H9 (cell line): ENCODE data around the gene DBNDD1. TPM values are rescaled to one million over a fixed set of nuclear protein-coding genes. Genes with fewer than 3 reads are reported as not detected.

Experiments used
- DNase-seq: peaks from one replicate; pipeline ENCODE4 v3.0.0-alpha.2; 2017
- H2AFZ ChIP-seq: one replicate; pipeline ENCODE4 v1.6.1; 2013; ENCODE audit warnings: mild to moderate bottlenecking, low read length, control low read depth, moderate library complexity
- H2AK5ac ChIP-seq: 2 replicates; pipeline ENCODE4 v1.6.1; 2013; ENCODE audit warnings: low read length, control low read depth, mixed read lengths; ENCODE audit not compliant: insufficient read length
- H2BK120ac ChIP-seq: one replicate; pipeline ENCODE4 v1.6.1; 2013; ENCODE audit warnings: low read depth, mild to moderate bottlenecking, low read length, control low read depth, inconsistent platforms; ENCODE audit not compliant: poor library complexity, severe bottlenecking
- H2BK12ac ChIP-seq: 2 replicates; pipeline ENCODE4 v1.6.1; 2013; ENCODE audit warnings: low read length, control low read depth, mixed read lengths, low read depth; ENCODE audit not compliant: insufficient read length
- H2BK15ac ChIP-seq: 2 replicates; pipeline ENCODE4 v1.6.1; 2013; ENCODE audit warnings: low read depth, low read length, control low read depth
- H2BK20ac ChIP-seq: one replicate; pipeline ENCODE4 v1.6.1; 2013; ENCODE audit warnings: low read depth, mild to moderate bottlenecking, low read length, control low read depth, inconsistent platforms; ENCODE audit not compliant: poor library complexity, severe bottlenecking
- H2BK5ac ChIP-seq: 2 replicates; pipeline ENCODE4 v1.6.1; 2013; ENCODE audit warnings: low read length, control low read depth, mixed read lengths; ENCODE audit not compliant: insufficient read length
- H3K14ac ChIP-seq: 2 replicates; pipeline ENCODE4 v1.6.1; 2013; ENCODE audit warnings: low read length, control low read depth; ENCODE audit not compliant: insufficient read depth
- H3K18ac ChIP-seq: 2 replicates; pipeline ENCODE4 v1.6.1; 2013; ENCODE audit warnings: low read depth, mild to moderate bottlenecking, mixed read lengths, low read length, control low read depth; ENCODE audit not compliant: insufficient read length
- H3K23ac ChIP-seq: 2 replicates; pipeline ENCODE4 v1.6.1; 2013; ENCODE audit warnings: low read length, control low read depth, mixed read lengths, low read depth; ENCODE audit not compliant: insufficient read length
- H3K23me2 ChIP-seq: 2 replicates; pipeline ENCODE4 v1.6.1; 2013; ENCODE audit warnings: low read depth, mild to moderate bottlenecking, mixed read lengths, low read length, control low read depth; ENCODE audit not compliant: insufficient read length, poor library complexity, severe bottlenecking
- H3K27ac ChIP-seq: 2 replicates; pipeline ENCODE4 v1.5.1; 2013; ENCODE audit warnings: low read length, control low read depth, mixed read lengths, low read depth; ENCODE audit not compliant: insufficient read length
- H3K27me3 ChIP-seq: 2 replicates; pipeline ENCODE4 v1.6.1; 2013; ENCODE audit warnings: low read length, control low read depth, inconsistent platforms; ENCODE audit not compliant: insufficient read depth
- H3K4ac ChIP-seq: 2 replicates; pipeline ENCODE4 v1.6.1; 2013; ENCODE audit warnings: low read depth, mild to moderate bottlenecking, control low read depth, inconsistent platforms, low read length, moderate library complexity
- H3K4me1 ChIP-seq: 2 replicates; pipeline ENCODE4 v1.6.1; 2013; ENCODE audit warnings: low read length, control low read depth, inconsistent platforms; ENCODE audit not compliant: insufficient read depth
- H3K4me2 ChIP-seq: 2 replicates; pipeline ENCODE4 v1.6.1; 2013; ENCODE audit warnings: low read length, control low read depth, mixed read lengths; ENCODE audit not compliant: insufficient read length, insufficient read depth
- H3K56ac ChIP-seq: 2 replicates; pipeline ENCODE4 v1.6.1; 2013; ENCODE audit warnings: low read depth, mild to moderate bottlenecking, mixed read lengths, low read length, control low read depth; ENCODE audit not compliant: insufficient read length
- H3K79me1 ChIP-seq: 2 replicates; pipeline ENCODE4 v1.6.1; 2013; ENCODE audit warnings: low read depth, mild to moderate bottlenecking, moderate library complexity, low read length, control low read depth, inconsistent platforms; ENCODE audit not compliant: insufficient read depth, poor library complexity, severe bottlenecking
- H3K79me2 ChIP-seq: 2 replicates; pipeline ENCODE4 v1.6.1; 2013; ENCODE audit warnings: low read length, control low read depth, inconsistent platforms; ENCODE audit not compliant: insufficient read depth
- H3K9ac ChIP-seq: 2 replicates; pipeline ENCODE4 v1.6.1; 2013; ENCODE audit warnings: low read length, control low read depth, mixed read lengths; ENCODE audit not compliant: insufficient read length; ENCODE audit errors: extremely low read depth
- H3K9me3 ChIP-seq: one replicate; pipeline ENCODE4 v1.6.1; 2013; ENCODE audit warnings: low read depth, low read length, inconsistent platforms; ENCODE audit not compliant: control insufficient read depth
- H3T11ph ChIP-seq: one replicate; pipeline ENCODE4 v1.6.1; 2013; ENCODE audit warnings: mild to moderate bottlenecking, low read length, control low read depth, inconsistent platforms
- H4K20me1 ChIP-seq: one replicate; pipeline ENCODE4 v1.6.1; 2013; ENCODE audit not compliant: control insufficient read depth, insufficient read length, insufficient read depth
- H4K5ac ChIP-seq: 2 replicates; pipeline ENCODE4 v1.6.1; 2013; ENCODE audit warnings: low read depth, mild to moderate bottlenecking, mixed read lengths, low read length, control low read depth; ENCODE audit not compliant: insufficient read length
- H4K8ac ChIP-seq: replicated peaks from 2 replicates; pipeline ENCODE4 v1.6.1; 2013; ENCODE audit warnings: low read length, control low read depth, mixed read lengths, low read depth; ENCODE audit not compliant: insufficient read length
- H4K91ac ChIP-seq: 2 replicates; pipeline ENCODE4 v1.6.1; 2013; ENCODE audit warnings: low read depth, mild to moderate bottlenecking, moderate library complexity, mixed read lengths, low read length, control low read depth; ENCODE audit not compliant: insufficient read length
- H3K27ac Mint-ChIP-seq, 3 experiments: 2 replicates in 2 of 3; 3 replicates in 1 of 3; pipeline ENCODE4 v1.8.0; 2020 to 2021; ENCODE audit warnings: mixed read lengths in 3 of 3, mild to moderate bottlenecking in 1 of 3, moderate library complexity in 1 of 3
- H3K27me3 Mint-ChIP-seq: 2 replicates; pipeline ENCODE4 v1.8.0; 2021; ENCODE audit warnings: low read depth, mild to moderate bottlenecking, moderate library complexity, mixed read lengths
- H3K36me3 Mint-ChIP-seq, 3 experiments: 2 replicates in 2 of 3; 3 replicates in 1 of 3; pipeline ENCODE4 v1.8.0; 2020 to 2021; ENCODE audit warnings: low read depth in 3 of 3, mixed read lengths in 3 of 3; ENCODE audit not compliant: insufficient read depth in 1 of 3
- H3K4me1 Mint-ChIP-seq, 2 experiments: 2 replicates each; pipeline ENCODE4 v1.8.0; 2020; ENCODE audit warnings: mixed read lengths in 2 of 2
- H3K4me3 Mint-ChIP-seq, 2 experiments: 2 replicates in 1 of 2; 3 replicates in 1 of 2; pipeline ENCODE4 v1.8.0; 2020 to 2021; ENCODE audit warnings: mild to moderate bottlenecking in 2 of 2, mixed read lengths in 2 of 2, moderate library complexity in 1 of 2
- H3K9me3 Mint-ChIP-seq, 2 experiments: 2 replicates in 1 of 2; 3 replicates in 1 of 2; pipeline ENCODE4 v1.8.0; 2020; ENCODE audit warnings: mild to moderate bottlenecking in 2 of 2, mixed read lengths in 2 of 2, moderate library complexity in 1 of 2
- CTCF ChIP-seq: fragments of 200-600 bp; sonication (generic); conservative IDR thresholded peaks from 3 replicates; pipeline ENCODE4 v1.8.0; 2021; ENCODE audit warnings: antibody characterized with exemption, mild to moderate bottlenecking
- WGBS: extraction: QIAGEN DNeasy Blood & Tissue Kit; methylation state at CpG from one replicate; pipeline ENCODE4 v1.1.7; 2013; ENCODE audit warnings: missing lambda C conversion rate, low lambda C conversion rate, mixed read lengths; ENCODE audit not compliant: insufficient read length; ENCODE audit errors: extremely low coverage; 5-methylcytosine and 5-hydroxymethylcytosine counted together
- total RNA-seq: library from RNA; stranded (reverse); gene quantifications from 2 replicates; pipeline ENCODE4 v1.2.1, GENCODE V29; 2021

DBNDD1 gene
- total RNA-seq, 1 experiment from 2014 or later, result 87.3 TPM

- Histone ChIP-seq H2AK5ac (no peak overlapping the region), H3K79me2 (no peaks in the 10 kb centered on the region), H3K9me3 (no peaks in the 10 kb centered on the region), H4K5ac (no peak overlapping the region), H3K56ac (no peak overlapping the region), H4K20me1 (no peaks in the 10 kb centered on the region), H4K8ac (no peak overlapping the region), H2BK5ac (no peak overlapping the region), H3K23ac (no peak overlapping the region), H3K4ac (no peak overlapping the region), H2BK20ac (no peak overlapping the region), H3K18ac (no peak overlapping the region), H3K27me3 (no peaks in the 10 kb centered on the region), H2BK120ac (no peak overlapping the region), H3K4me2 (no peak overlapping the region), H2AFZ (no peak overlapping the region), H2BK15ac (no peak overlapping the region), H3K23me2 (peaks cover 8% of the 10 kb centered on the region), H3K79me1 (no peaks in the 10 kb centered on the region), H2BK12ac (no peak overlapping the region), H3K4me1 (no peaks in the 10 kb centered on the region), H4K91ac (no peak overlapping the region), H3K9ac (no peak overlapping the region), H3T11ph (no peak overlapping the region), H3K27ac (no peak overlapping the region), H3K14ac (no peak overlapping the region)
- Mint-ChIP-seq H3K4me1 (peaks cover 4 to 8% of the 10 kb centered on the region in 2 experiments), H3K27me3 (no peaks in the 10 kb centered on the region; the same call in 1 of the 2 replicates), H3K36me3 (peaks cover 0 to 38% (median 36%) of the 10 kb centered on the region in 3 experiments; a peak in 5 of 7 replicates), H3K27ac (no peak overlapping the region), H3K9me3 (no peaks in the 10 kb centered on the region), H3K4me3 (no peak overlapping the region)
- no CpG with 5 or more reads among the region's 20 CpGs for WGBS
- no peak for TF ChIP-seq CTCF
- DNase-seq, result no peak
These were observed 24.3 kb upstream of the DBNDD1 start for GRCh38 chr16:90043526-90043925.
